Measurements from ENCODE around the gene IL4R. TPM values are rescaled to one million over a fixed set of nuclear protein-coding genes. Genes with fewer than 3 reads are reported as not detected.

IL4R gene
- total and polyA plus RNA-seq, 2 of the 13 experiments (the other 11 are each of a cell fraction or from before 2014, with no cell fraction given) = 15.9 to 49.6 TPM

- TF ChIP-seq TRAFD1 (CRISPR knock-in tag; IDR thresholded peaks at IDR 0.05; ENCODE audit: borderline replicate concordance) = no peak
- no peak for TF ChIP-seq ZNF597 (CRISPR knock-in tag; IDR thresholded peaks at IDR 0.05)
- no peak for TF ChIP-seq KLF12 (CRISPR knock-in tag; IDR thresholded peaks at IDR 0.05; ENCODE audit: borderline replicate concordance)
- TF ChIP-seq SAFB2 (CRISPR knock-in tag; IDR thresholded peaks at IDR 0.05; ENCODE audit: borderline replicate concordance, low read depth) = no peak
- no peak for TF ChIP-seq ZNF180 (CRISPR knock-in tag; IDR thresholded peaks at IDR 0.05; ENCODE audit: borderline replicate concordance, low read depth)
- no peak for TF ChIP-seq HES4 (CRISPR knock-in tag; IDR thresholded peaks at IDR 0.05; ENCODE audit: borderline replicate concordance)
- TF ChIP-seq ZBTB46 (CRISPR knock-in tag; IDR thresholded peaks at IDR 0.05; ENCODE audit: borderline replicate concordance) = no peak
- peak; percentile 36; the same call in 1 of the 2 replicates for TF ChIP-seq YEATS2 (CRISPR knock-in tag; IDR thresholded peaks at IDR 0.05; ENCODE audit: borderline replicate concordance)
- TF ChIP-seq TBP (CRISPR knock-in tag; IDR thresholded peaks at IDR 0.05) = no peak
- no peak for TF ChIP-seq ZNF720 (CRISPR knock-in tag; IDR thresholded peaks at IDR 0.05)
- TF ChIP-seq ZNF839 (CRISPR knock-in tag; IDR thresholded peaks at IDR 0.05; ENCODE audit: borderline replicate concordance) = no peak
- TF ChIP-seq ZNF235 (CRISPR knock-in tag; IDR thresholded peaks at IDR 0.05; ENCODE audit: borderline replicate concordance) = no peak
- TF ChIP-seq ZNF879 (CRISPR knock-in tag; IDR thresholded peaks at IDR 0.05) = no peak
- no peak for TF ChIP-seq ZNF142 (CRISPR knock-in tag; IDR thresholded peaks at IDR 0.05)
- no peak for TF ChIP-seq HNRNPH1 (optimal IDR thresholded peaks at IDR 0.05; ENCODE audit: low read depth, low read length)
These were observed 44.2 kb upstream of the IL4R start (continued) for GRCh38 chr16:27269300-27270150.

Data from HepG2 (cell line).